DMS79 treated with DMSO at 0.1 percent for 48 hours (cell line): ENCODE measurements around the gene BCAS1.
A peak's percentile ranks its signal among the peaks of the same experiment; 100 is the strongest.

Experiments
- DNase-seq: peaks from one replicate; lab custom pipeline; 2025; lab: John Stamatoyannopoulos, UW

The BCAS1 gene

GRCh38 chr20:54076259-54076658 lies 5.9 kb upstream of the BCAS1 start:
- no peak for DNase-seq

GRCh38 chr20:54075322-54075721 lies 4.9 kb upstream of the BCAS1 start:
- no peak for DNase-seq

- no peak for DNase-seq
These were observed 4.1 kb upstream of the BCAS1 start for GRCh38 chr20:54074511-54074910.

DNA sequence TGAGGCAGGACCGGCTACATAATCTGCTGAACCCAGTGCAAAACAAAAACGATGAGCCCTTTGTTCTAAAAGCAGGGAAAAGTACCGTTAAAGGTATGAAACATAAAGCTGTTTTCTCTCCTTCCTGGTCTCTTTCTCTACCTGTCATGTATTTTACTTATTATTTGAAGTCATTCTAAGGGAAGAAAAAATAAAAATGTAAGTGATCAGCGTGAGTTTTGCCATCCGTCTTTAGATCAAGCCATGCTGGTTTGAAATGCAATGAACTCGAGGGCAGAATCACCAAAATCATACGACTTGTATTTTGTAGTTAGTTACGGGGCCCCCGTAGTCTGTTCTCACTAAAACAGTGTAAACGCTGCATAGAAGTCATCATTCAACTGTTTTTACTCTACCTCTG lies 2.9 kb upstream of the BCAS1 start:
- DNase-seq, result no peak

DNA sequence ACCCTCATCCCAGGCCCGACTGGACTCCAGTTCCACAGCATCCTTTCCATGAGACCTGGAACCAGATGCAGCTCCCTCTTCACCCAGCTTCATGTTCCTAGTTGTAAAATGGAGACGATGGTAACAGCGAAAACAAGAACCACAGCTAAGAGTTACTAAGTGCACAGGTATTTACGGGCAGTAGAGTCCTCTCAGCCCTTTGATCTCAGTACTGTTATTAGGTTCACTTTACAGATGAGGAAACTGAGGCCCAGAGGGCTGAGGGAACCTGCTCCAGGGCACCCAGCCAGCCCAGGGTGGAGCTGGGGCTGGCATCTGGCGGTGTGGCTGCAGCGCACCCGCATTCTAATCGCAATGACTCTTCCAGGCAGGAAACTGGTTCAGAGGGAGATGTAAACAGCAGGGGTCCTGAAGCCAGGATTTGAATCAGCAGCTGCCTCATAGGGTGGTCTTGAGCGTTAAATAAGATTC lies 858 bp downstream of the BCAS1 start:
- DNase-seq, result no peak

GRCh38 chr20:54068966-54069365 lies 1.4 kb downstream of the BCAS1 start:
- DNase-seq, result no peak

DNA sequence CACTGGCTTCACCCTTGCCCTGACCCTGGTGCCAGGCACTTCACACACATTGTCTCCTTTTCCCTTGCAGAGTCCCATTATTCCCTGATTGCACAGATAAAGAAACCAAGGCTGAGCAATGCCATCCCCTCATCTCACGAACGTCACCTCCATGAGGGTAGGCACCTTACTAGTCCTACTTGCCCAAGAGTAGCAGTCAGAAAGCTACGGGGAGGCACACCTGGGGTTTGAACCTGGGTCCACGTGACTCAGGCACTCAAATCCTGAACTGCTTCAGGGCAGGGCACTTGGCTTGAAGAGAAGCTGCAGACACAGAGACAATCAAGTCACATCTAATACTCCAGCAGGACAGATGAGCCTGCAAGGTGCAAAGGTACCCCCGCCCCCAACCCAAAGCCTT lies 1.9 kb downstream of the BCAS1 start:
- no peak for DNase-seq

GRCh38 chr20:54067606-54068174 lies 2.7 kb downstream of the BCAS1 start:
- peak; percentile 11 for DNase-seq

DNA sequence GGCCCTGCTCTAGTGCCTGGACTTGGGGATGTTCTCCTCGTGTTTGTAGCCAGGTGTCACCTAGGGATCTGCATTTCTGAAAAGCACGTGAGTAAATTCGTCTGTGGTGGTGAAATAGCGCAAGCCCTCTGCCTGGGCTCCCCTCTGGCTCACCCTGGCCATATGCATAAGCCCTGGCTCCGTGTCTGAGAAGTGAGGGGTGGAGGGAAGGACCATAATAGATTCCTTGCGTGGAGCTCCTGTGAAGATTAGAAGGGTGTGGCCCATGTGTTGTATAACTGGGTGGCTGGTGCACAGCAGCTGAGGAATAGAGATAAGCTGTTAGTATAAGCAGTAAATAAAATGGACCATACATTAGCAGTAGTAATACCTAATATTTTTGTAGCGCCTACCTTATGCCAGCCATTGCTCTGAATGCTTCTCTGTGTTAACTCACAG lies 4.8 kb downstream of the BCAS1 start:
- no peak for DNase-seq

GRCh38 chr20:54064939-54065338 lies 5.5 kb downstream of the BCAS1 start:
- no peak for DNase-seq

DNA sequence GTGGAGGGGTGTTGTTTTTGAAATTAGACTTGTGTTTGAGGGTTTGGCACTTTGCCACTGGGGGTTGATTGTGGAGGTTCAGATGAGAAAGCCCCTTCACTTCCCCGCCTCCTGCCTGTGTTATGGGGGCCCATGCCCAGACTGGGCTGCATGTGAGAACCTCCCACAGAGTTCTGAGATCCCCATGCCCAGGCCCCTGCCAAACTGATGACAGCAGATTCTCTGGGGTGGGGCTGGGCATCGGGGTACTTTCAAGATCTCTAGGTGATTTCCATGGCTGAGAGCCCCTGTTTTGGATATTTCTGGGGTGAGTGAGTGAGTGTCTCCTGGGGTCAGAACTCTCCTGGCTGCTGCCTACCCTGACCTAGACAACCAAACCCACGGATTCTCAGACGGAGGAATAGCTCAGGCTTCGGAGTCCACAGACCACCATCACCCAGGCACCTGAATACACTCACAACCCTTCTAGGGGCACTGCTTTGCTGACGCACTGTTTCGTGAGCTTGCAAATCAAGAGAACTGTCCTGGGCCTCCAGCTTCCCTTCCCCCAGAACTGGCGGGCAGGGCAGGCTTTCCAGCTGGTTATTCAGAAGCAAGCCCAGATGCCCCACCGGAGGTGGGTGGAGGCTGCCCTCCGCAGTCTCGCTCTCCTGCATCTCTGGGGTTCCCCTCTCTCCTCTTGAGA lies 6.3 kb downstream of the BCAS1 start:
- DNase-seq, result no peak

GRCh38 chr20:54063580-54063979 lies 6.8 kb downstream of the BCAS1 start:
- DNase-seq, result no peak

DNA sequence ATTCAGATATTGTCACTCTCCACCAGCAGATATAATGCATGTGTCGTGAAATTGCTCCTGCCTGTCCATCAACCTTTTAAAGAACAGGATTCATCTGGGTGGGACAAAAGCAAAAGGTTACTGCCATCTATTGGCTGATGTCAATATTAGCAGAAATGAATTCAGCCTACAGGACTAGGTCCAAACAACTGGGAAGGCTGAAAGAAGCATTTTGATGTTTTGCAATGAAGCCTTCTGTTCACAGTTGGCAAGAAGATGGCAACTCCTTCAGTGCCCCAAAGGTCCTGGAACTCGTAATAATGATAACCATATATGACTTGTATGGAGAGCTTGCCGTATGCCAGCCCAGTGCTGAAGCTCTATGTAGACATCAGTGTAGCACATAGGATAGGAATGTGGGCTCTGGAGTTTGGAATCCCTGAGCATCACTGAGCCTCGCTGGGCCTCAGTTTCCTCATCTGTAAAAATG lies 7.5 kb downstream of the BCAS1 start:
- no peak for DNase-seq

- DNase-seq, result no peak
These were observed 9.1 kb downstream of the BCAS1 start for GRCh38 chr20:54061101-54061881.

- DNase-seq, result no peak
These were observed 10.6 kb downstream of the BCAS1 start for GRCh38 chr20:54059691-54060364.

DNA sequence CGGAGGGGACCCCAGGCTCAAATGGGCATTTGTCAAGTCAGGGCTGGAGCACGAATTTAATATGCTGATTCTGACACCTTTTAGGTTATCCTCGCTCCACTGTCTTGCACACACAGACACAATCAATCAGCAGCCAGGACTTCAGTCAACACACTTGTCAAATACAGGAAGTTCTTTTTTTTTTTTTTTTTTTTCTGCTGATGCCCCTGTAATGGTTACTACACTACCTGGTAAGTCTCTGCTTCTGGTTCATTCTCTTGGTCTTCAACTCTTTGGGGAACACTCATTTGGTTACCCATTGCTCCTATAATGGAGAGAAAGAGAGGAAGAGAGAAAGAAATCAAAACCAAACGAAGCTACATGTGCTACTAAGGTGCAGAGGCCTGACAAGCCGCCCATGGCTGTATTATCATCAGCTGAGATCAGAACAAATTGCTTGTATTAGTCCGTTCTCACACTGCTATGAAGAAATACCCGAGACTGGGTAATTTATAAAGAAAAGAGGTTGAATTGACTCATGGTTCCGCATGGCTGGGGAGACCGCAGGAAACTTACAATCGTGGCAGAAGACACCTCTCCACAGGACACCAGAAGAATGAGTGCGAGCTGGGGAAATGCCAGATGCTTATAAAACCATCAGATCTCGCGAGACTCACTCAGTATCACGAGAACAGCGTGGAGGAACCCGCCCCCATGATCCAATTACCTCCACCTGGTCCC lies 11.8 kb downstream of the BCAS1 start:
- no peak for DNase-seq

DNA sequence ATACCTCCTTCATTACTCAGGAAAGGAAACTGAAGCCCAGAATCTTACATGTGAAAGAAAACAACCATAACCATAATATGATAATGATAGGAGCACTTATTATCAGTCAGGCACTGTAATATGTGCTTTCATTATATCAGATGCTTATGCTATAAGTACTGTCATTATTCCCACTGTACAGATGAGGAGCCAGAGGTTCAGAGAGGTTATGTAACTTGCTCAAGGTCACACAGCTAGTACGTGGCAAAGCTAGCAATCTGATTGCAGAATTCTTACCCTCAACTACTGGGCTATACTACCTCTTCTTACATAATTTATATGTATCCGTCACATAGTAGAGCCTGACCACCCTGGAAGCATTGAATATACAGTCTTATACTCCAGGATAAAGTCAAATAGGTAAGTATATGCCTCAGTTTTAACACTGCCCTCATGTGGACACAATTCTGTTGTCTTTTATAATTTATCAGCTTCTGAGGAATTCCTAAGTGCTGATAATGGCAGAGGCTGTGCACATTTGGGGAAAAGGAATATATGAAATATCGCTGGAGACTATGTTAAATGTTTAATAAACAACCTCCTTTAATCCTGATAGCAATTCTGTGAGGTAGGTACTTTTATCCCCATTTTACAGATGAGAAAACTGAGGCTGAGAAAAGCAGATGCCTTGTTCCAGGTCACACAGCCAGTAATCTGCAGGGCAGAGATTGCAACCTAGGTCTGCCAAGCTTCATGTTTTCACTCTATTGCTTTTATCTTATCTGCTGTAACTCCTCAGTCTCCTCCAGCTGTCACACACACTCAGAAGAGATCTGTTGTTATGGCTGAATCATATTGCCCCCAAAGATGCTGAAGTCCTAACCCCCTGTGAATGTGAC lies 13.4 kb downstream of the BCAS1 start:
- DNase-seq, result no peak

DNA sequence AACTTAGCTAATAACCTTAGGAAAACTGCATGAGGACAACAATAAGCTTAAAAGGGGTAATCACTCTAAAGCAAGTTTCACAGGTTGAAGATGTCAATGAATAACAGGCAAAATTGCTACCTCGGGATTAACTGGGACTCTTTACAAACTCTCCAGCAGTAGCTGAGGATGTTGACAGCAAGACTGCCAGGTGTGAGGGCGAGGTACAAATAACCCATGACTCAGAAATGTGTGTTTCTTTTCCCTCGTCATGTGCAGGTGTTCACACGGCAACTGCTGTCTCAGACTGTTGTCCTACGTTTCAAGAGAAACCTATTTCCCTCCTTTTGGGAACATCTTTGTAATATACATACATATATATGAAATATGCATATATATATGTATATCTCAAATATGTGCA lies 15.9 kb downstream of the BCAS1 start:
- no peak for DNase-seq

- DNase-seq, result no peak
These were observed 19.3 kb downstream of the BCAS1 start for GRCh38 chr20:54051068-54051467.

DNA sequence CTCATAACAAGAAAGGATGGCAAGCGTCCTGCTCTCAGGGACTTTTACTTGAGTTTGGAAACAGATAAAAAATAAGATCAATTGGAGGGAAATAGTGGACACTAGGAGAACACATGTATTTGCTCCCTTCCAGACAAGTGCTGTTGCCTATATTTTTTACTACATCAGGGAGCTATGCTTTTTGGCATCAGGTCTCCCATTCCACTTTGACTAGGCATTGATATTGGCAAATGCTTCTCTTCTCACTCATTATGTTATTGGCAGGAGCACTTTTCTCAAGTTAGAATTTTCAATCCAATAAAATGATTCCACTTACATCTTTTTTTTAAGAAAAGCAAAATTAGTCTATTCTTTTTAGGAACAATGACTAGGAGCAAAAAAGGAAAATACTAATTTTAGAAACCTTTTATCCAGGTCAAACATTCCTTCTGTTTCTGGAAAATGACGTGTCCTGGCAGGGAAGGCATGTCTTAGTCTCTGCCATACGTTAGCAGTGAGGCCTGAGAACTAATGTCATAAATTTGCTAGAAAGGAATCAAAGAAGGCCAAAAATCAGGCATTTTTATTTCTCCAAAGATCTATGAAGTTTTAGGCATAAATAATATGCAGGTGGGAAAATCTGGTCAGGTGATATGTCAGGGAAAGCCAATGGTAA lies 21.4 kb downstream of the BCAS1 start:
- no peak for DNase-seq
